HUES6 (cell line): Measurements from ENCODE around the gene GAMT.
A peak's percentile ranks its signal among the peaks of the same experiment; 100 is the strongest.

Experiments
- H3K27ac ChIP-seq: 2 replicates; pipeline ENCODE4 v1.7.0; 2013; ENCODE audit warnings: low read depth, mild to moderate bottlenecking, low read length, inconsistent platforms
- H3K27me3 ChIP-seq: 2 replicates; pipeline ENCODE4 v1.6.1; 2013; ENCODE audit warnings: low read length; ENCODE audit not compliant: control insufficient read depth, insufficient read depth
- H3K36me3 ChIP-seq: 2 replicates; pipeline ENCODE4 v1.6.1; 2013; ENCODE audit warnings: low read length; ENCODE audit not compliant: control insufficient read depth, insufficient read depth
- H3K4me1 ChIP-seq: 2 replicates; pipeline ENCODE4 v1.6.1; 2013; ENCODE audit warnings: low read length; ENCODE audit not compliant: control insufficient read depth, insufficient read depth
- H3K4me3 ChIP-seq: 2 replicates; pipeline ENCODE4 v1.5.1; 2013; ENCODE audit warnings: low read depth, low read length
- H3K9ac ChIP-seq: one replicate; pipeline ENCODE4 v1.6.1; 2013; ENCODE audit warnings: mild to moderate bottlenecking, low read length
- H3K9me3 ChIP-seq: 2 replicates; pipeline ENCODE4 v1.6.1; 2013; ENCODE audit warnings: low read depth, low read length; ENCODE audit not compliant: control insufficient read depth, insufficient read depth

GAMT gene

GRCh38 chr19:1407528-1408299 lies 6.4 kb upstream of the GAMT start, which contains the start of gene DAZAP1:
Gene DAZAP1, plus strand, starts transcription at chr19:1407586. Its CDS starts 188 bp downstream, at chr19:1407774.
- peak within 1 kb of the TSS; percentile 91 for H3K9ac ChIP-seq
- no peaks in the 10 kb centered on the region for H3K27me3 ChIP-seq
- H3K4me3 ChIP-seq = peak within 1 kb of the TSS; percentile 87
- peak within 1 kb of the TSS; percentile 94 for H3K27ac ChIP-seq
- H3K36me3 ChIP-seq = peaks cover 22% of the 10 kb centered on the region
- no peaks in the 10 kb centered on the region for H3K9me3 ChIP-seq
- peaks cover 31% of the 10 kb centered on the region for H3K4me1 ChIP-seq

- Histone ChIP-seq H3K4me1 (peaks cover 34% of the 10 kb centered on the region), H3K9ac (peak overlapping the region; percentile 71), H3K27me3 (no peaks in the 10 kb centered on the region), H3K4me3 (peak overlapping the region; percentile 74), H3K27ac (peak overlapping the region; percentile 66; the same call in 1 of the 2 replicates), H3K9me3 (no peaks in the 10 kb centered on the region), H3K36me3 (peaks cover 19% of the 10 kb centered on the region)
These were observed 5.6 kb upstream of the GAMT start for GRCh38 chr19:1406774-1407527.

- Histone ChIP-seq H3K27ac (no peak overlapping the region), H3K27me3 (no peaks in the 10 kb centered on the region), H3K36me3 (0 out of 2 replicates have a peak, but pooled peaks cover 4% of the 10 kb centered on the region), H3K4me3 (no peak overlapping the region), H3K9ac (no peak overlapping the region), H3K4me1 (peaks cover 4% of the 10 kb centered on the region), H3K9me3 (no peaks in the 10 kb centered on the region)
These were observed 1.2 kb upstream of the GAMT start for GRCh38 chr19:1402411-1403070.

- Histone ChIP-seq H3K27me3 (no peaks in the 10 kb centered on the region), H3K9me3 (no peaks in the 10 kb centered on the region), H3K36me3 (0 out of 2 replicates have a peak, but pooled peaks cover 4% of the 10 kb centered on the region), H3K4me3 (peak overlapping the region; percentile 84), H3K27ac (no peak overlapping the region), H3K9ac (peak overlapping the region; percentile 17), H3K4me1 (peaks cover 4% of the 10 kb centered on the region)
These were observed 511 bp upstream of the GAMT start for GRCh38 chr19:1401889-1402217.

GRCh38 chr19:1400281-1401137 lies 833 bp downstream of the GAMT start:
- H3K36me3 ChIP-seq = 0 out of 2 replicates have a peak, but pooled peaks cover 4% of the 10 kb centered on the region
- no peaks in the 10 kb centered on the region for H3K9me3 ChIP-seq
- H3K9ac ChIP-seq = peak overlapping the region; percentile 29
- no peak overlapping the region for H3K27ac ChIP-seq
- peak overlapping the region; percentile 84 for H3K4me3 ChIP-seq
- no peaks in the 10 kb centered on the region for H3K27me3 ChIP-seq
- peaks cover 8% of the 10 kb centered on the region for H3K4me1 ChIP-seq

- H3K9ac ChIP-seq = no peak overlapping the region
- H3K9me3 ChIP-seq = no peaks in the 10 kb centered on the region
- no peak overlapping the region for H3K27ac ChIP-seq
- H3K4me3 ChIP-seq = no peak overlapping the region
- 0 out of 2 replicates have a peak, but pooled peaks cover 4% of the 10 kb centered on the region for H3K36me3 ChIP-seq
- H3K4me1 ChIP-seq = peaks cover 8% of the 10 kb centered on the region
- H3K27me3 ChIP-seq = no peaks in the 10 kb centered on the region
These were observed 1.6 kb downstream of the GAMT start for GRCh38 chr19:1399745-1400144.

GRCh38 chr19:1399079-1399478 lies 2.3 kb downstream of the GAMT start:
- Histone ChIP-seq H3K27me3 (no peaks in the 10 kb centered on the region), H3K4me1 (peaks cover 11% of the 10 kb centered on the region), H3K27ac (no peak overlapping the region), H3K9me3 (no peaks in the 10 kb centered on the region), H3K4me3 (no peak overlapping the region), H3K9ac (no peak overlapping the region), H3K36me3 (0 out of 2 replicates have a peak, but pooled peaks cover 4% of the 10 kb centered on the region)

- no peaks in the 10 kb centered on the region for H3K27me3 ChIP-seq
- H3K9ac ChIP-seq = no peak overlapping the region
- H3K9me3 ChIP-seq = no peaks in the 10 kb centered on the region
- peaks cover 11% of the 10 kb centered on the region; the same call in 1 of the 2 replicates for H3K36me3 ChIP-seq
- H3K4me3 ChIP-seq = no peak overlapping the region
- H3K4me1 ChIP-seq = peaks cover 11% of the 10 kb centered on the region
- no peak overlapping the region for H3K27ac ChIP-seq
These were observed 3.5 kb downstream of the GAMT start for GRCh38 chr19:1397838-1398237.

- no peak overlapping the region for H3K9ac ChIP-seq
- H3K36me3 ChIP-seq = peaks cover 19% of the 10 kb centered on the region
These were observed 4.3 kb downstream of the GAMT start for GRCh38 chr19:1396768-1397679.

More at GRCh38 chr19:1396768-1397679, 4.3 kb downstream of the GAMT start:
- H3K27me3 ChIP-seq = no peaks in the 10 kb centered on the region
- no peaks in the 10 kb centered on the region for H3K9me3 ChIP-seq
- H3K4me3 ChIP-seq = no peak overlapping the region
- no peak overlapping the region for H3K27ac ChIP-seq
- H3K4me1 ChIP-seq = peaks cover 6% of the 10 kb centered on the region; the same call in 1 of the 2 replicates
